Osteoblast (primary cell): ENCODE measurements around the gene DCUN1D3. TPM values are rescaled to one million over a fixed set of nuclear protein-coding genes. Genes with fewer than 3 reads are reported as not detected.
A peak's percentile ranks its signal among the peaks of the same experiment; 100 is the strongest.

ENCODE experiments used
- DNase-seq: peaks from one replicate; pipeline ENCODE4 v3.0.0; 2011; ENCODE audit warnings: low spot score, mixed read lengths; ENCODE audit not compliant: insufficient read length; ENCODE audit errors: missing footprints
- H2AFZ ChIP-seq: 2 replicates; pipeline ENCODE4 v1.6.0; 2011; ENCODE audit warnings: mild to moderate bottlenecking, low read length
- H3K27ac ChIP-seq: 2 replicates; pipeline ENCODE4 v1.5.1; 2011; ENCODE audit warnings: mild to moderate bottlenecking, low read depth, low read length, moderate library complexity
- H3K27me3 ChIP-seq: 2 replicates; pipeline ENCODE4 v1.6.0; 2012; ENCODE audit warnings: mild to moderate bottlenecking, control low read depth, inconsistent platforms, low read length, moderate library complexity; ENCODE audit not compliant: insufficient read depth
- H3K36me3 ChIP-seq: 2 replicates; pipeline ENCODE4 v1.5.1; 2011; ENCODE audit warnings: mild to moderate bottlenecking, low read length, control low read depth, moderate library complexity; ENCODE audit not compliant: insufficient read depth
- H3K4me1 ChIP-seq: 2 replicates; pipeline ENCODE4 v1.5.1; 2011; ENCODE audit warnings: mild to moderate bottlenecking, low read length, control low read depth, moderate library complexity; ENCODE audit not compliant: insufficient read depth
- H3K4me2 ChIP-seq: 2 replicates; pipeline ENCODE4 v1.6.0; 2011; ENCODE audit warnings: mild to moderate bottlenecking, low read length; ENCODE audit not compliant: insufficient read depth
- H3K4me3 ChIP-seq: fragments of 200-600 bp; sonication (generic); 3 replicates; pipeline ENCODE4 v1.5.1; 2012; ENCODE audit warnings: mild to moderate bottlenecking, low read length, inconsistent platforms; ENCODE audit not compliant: insufficient read depth
- H3K79me2 ChIP-seq: 2 replicates; pipeline ENCODE4 v1.6.0; 2012; ENCODE audit warnings: mild to moderate bottlenecking, low read length, control low read depth, inconsistent platforms; ENCODE audit not compliant: insufficient read depth
- H3K9me3 ChIP-seq: 2 replicates; pipeline ENCODE4 v1.5.1; 2011; ENCODE audit warnings: low read depth, low read length, control low read depth
- H4K20me1 ChIP-seq: 2 replicates; pipeline ENCODE4 v1.6.0; 2012; ENCODE audit warnings: mild to moderate bottlenecking, low read length, control low read depth; ENCODE audit not compliant: insufficient read depth
- total RNA-seq: library from RNA; depleted of rRNA; stranded (reverse); fragments of >200 nt; gene quantifications from 2 replicates; pipeline ENCODE4 v1.2.3, GENCODE V29; 2012
- TF ChIP-seq, protein P1 (sequence below): IDR thresholded peaks from 2 replicates; pipeline ENCODE4 v1.5.1; 2011; ENCODE audit warnings: mild to moderate bottlenecking, low read depth, low read length, moderate library complexity; ENCODE audit errors: extremely low read depth

DCUN1D3 gene
- total RNA-seq, 1 donor, result 33.7 TPM

DNA sequence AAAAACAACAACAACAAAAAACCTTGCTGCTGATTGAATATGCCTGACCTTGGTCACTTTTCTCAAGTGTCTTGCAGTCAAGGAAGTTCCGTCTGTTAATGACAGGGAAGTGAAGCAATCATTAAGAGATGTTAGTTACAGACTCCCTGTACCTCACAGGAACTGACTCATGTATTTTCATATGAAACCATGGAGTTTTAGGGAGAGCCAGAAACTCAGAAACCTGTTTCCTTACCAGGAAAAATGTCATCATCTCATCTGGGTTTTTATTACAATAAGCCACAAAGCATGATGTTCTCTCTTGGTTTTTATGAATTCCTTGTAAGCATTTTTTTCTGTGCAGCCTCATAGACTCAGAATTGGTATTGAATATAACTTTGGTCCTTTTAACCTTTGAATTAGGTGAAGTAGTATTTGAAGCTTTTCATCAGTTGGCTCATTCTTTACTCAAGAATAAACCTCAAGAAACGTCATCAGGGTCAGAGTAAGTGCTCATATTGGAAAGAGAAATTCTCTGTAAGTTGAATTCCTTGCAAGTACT is 10.7 kb upstream of the DCUN1D3 start:
- no peaks in the 10 kb centered on the region for H3K27me3 ChIP-seq
- TF ChIP-seq, protein P1, sequence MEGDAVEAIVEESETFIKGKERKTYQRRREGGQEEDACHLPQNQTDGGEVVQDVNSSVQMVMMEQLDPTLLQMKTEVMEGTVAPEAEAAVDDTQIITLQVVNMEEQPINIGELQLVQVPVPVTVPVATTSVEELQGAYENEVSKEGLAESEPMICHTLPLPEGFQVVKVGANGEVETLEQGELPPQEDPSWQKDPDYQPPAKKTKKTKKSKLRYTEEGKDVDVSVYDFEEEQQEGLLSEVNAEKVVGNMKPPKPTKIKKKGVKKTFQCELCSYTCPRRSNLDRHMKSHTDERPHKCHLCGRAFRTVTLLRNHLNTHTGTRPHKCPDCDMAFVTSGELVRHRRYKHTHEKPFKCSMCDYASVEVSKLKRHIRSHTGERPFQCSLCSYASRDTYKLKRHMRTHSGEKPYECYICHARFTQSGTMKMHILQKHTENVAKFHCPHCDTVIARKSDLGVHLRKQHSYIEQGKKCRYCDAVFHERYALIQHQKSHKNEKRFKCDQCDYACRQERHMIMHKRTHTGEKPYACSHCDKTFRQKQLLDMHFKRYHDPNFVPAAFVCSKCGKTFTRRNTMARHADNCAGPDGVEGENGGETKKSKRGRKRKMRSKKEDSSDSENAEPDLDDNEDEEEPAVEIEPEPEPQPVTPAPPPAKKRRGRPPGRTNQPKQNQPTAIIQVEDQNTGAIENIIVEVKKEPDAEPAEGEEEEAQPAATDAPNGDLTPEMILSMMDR, result no peak
- H3K4me1 ChIP-seq, result peaks cover 59% of the 10 kb centered on the region
- H3K4me3 ChIP-seq, result no peak overlapping the region
- H3K79me2 ChIP-seq, result peaks cover 6% of the 10 kb centered on the region
- peak overlapping the region; percentile 81 for H3K27ac ChIP-seq
- no peaks in the 10 kb centered on the region for H4K20me1 ChIP-seq
- H3K4me2 ChIP-seq, result peak overlapping the region; percentile 52
- H2AFZ ChIP-seq, result no peak overlapping the region
- H3K9me3 ChIP-seq, result no peaks in the 10 kb centered on the region
- no peaks in the 10 kb centered on the region for H3K36me3 ChIP-seq
- DNase-seq, result peak; percentile 66

DNA sequence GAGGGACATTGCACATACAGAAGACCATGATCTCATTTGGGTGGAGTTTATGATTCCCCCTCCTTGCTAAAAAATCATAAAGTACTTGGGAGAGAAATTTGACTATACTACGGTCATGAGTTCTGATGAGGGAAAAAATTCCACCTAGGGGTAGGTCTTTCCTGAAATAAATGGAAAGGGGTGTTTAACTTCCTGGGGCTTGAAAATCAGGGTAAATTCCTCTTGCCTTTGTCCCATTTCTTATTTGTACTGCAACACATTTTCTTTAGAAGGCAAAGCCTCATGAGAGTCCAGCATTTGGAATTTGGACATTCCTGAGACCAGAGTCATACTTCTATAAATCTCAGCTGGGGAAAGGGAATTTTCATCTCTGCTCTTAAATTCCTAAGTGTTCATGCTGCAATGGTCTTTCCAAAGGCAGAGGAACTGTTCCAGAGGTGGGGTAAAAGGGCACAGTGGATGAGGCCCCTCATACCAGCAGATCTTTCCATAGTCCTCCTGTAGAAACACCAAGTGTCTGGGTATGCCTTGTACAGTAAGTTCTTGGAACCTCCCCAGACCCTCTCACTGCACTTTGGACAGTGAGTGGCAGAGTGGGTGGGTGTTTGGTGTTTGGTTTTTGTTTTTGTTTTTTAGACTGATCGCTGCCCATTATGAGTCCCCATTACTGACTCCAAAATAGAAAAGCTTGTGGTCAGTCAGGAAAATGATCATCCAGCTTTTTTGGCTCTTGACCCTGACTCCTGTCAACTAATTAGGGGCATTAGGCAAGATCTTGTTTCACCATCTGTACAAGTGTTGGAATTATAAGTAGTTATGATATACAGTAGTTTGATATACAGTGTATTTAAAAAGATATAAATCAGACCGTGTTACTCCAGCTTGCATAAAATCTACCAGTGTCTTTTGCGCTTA is 6.4 kb upstream of the DCUN1D3 start:
- H3K4me1 ChIP-seq, result peaks cover 70% of the 10 kb centered on the region
- H3K36me3 ChIP-seq, result no peaks in the 10 kb centered on the region
- peak overlapping the region; percentile 90 for H3K27ac ChIP-seq
- no peaks in the 10 kb centered on the region for H3K9me3 ChIP-seq
- peaks cover 28% of the 10 kb centered on the region for H3K79me2 ChIP-seq
- no peak overlapping the region for H2AFZ ChIP-seq
- no peaks in the 10 kb centered on the region for H3K27me3 ChIP-seq
- H3K4me3 ChIP-seq, result peak overlapping the region; percentile 12
- peak overlapping the region; percentile 67 for H3K4me2 ChIP-seq
- no peaks in the 10 kb centered on the region for H4K20me1 ChIP-seq
- TF ChIP-seq, protein P1, result no peak
- DNase-seq, result peak; percentile 78

DNA sequence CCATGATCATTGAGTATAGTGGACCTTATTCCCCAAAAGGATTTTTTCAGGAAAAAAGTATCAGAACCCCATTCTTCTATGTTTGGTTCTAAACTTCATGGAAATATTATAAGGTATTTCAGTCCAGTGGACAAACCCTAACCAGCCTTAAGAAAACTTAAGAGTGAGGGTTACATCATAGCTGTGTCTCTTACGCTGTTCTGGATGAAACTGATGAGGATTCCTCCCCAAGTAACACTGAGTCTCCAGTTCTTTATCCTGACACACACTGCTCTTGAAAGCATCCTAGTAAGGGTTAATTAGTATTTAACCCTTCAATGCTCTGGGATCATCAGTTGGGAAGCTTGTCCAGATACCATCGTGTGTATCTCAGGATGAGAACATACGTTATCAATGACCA is 5.4 kb upstream of the DCUN1D3 start:
- Histone ChIP-seq H3K4me2 (peak overlapping the region; percentile 69), H3K27me3 (no peaks in the 10 kb centered on the region), H3K36me3 (no peaks in the 10 kb centered on the region), H3K27ac (peak overlapping the region; percentile 90), H4K20me1 (no peaks in the 10 kb centered on the region), H3K79me2 (peaks cover 36% of the 10 kb centered on the region), H3K4me1 (peaks cover 66% of the 10 kb centered on the region), H3K4me3 (peak overlapping the region; percentile 10), H2AFZ (no peak overlapping the region), H3K9me3 (no peaks in the 10 kb centered on the region)
- TF ChIP-seq, protein P1, result no peak
- no peak for DNase-seq

DNA sequence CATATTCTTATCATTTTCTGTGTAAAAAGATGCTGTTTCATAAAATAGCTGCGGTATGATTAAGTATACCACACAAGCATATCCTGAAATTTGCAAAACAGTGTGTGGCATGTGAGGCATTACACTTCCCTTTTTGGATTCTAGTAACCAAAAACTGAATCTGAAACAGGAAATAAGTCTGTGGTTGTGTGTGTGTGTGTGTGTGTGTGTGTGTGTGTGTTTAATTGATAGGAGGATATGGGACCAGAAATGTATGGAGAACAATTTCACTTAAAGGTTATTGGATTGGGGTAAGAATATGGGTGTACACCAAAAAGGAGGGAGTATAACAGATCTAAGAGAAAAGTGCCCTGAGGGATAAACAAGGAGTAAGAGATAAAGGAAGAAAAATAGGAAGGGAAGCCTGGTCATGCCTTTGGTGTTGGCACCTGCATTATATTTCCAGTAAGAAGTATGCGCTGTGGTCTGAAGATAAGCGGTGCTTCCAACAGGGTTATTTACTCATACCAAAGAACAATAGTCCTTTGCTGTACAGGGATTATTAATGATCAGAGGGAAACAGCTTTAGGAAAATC is 4.4 kb upstream of the DCUN1D3 start:
- Histone ChIP-seq H3K4me3 (no peak overlapping the region), H3K27me3 (no peaks in the 10 kb centered on the region), H3K27ac (peak overlapping the region; percentile 90), H3K9me3 (no peaks in the 10 kb centered on the region), H3K4me2 (peak overlapping the region; percentile 69), H3K4me1 (peaks cover 62% of the 10 kb centered on the region), H3K79me2 (peaks cover 40% of the 10 kb centered on the region), H3K36me3 (no peaks in the 10 kb centered on the region), H4K20me1 (no peaks in the 10 kb centered on the region), H2AFZ (no peak overlapping the region)
- TF ChIP-seq, protein P1, result no peak
- peak; percentile 65 for DNase-seq
